HG02852 (cell line): Measurements from ENCODE around the gene RANBP10.

ENCODE experiments used
- ATAC-seq: cut with Tn5 transposase; IDR thresholded peaks from one replicate; pipeline ENCODE4 v1.9.1; 2021; ENCODE audit warnings: mild to moderate bottlenecking, moderate library complexity; ENCODE audit not compliant: unreplicated experiment

Gene RANBP10

DNA sequence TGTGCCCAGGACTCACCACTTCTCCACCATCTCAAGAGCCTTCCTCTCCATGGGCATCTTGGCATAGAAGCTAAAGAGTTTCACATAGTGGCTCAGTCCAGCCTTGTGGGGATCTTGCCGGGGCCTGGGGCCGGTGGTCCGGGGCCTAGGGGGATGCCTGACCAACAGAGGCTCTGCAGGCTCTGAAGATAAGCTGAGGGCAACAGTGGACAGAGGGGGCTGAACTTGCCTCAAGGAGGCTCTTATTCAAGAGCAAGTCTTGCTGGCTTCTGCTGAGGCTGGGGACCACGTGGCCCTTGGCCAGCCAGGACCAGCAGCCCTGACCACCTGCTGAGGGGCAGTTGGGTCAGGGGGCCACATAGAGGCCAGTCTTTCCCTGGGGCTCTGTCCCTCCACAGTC, 22.3 kb upstream of the RANBP10 start:
- ATAC-seq: no peak

DNA sequence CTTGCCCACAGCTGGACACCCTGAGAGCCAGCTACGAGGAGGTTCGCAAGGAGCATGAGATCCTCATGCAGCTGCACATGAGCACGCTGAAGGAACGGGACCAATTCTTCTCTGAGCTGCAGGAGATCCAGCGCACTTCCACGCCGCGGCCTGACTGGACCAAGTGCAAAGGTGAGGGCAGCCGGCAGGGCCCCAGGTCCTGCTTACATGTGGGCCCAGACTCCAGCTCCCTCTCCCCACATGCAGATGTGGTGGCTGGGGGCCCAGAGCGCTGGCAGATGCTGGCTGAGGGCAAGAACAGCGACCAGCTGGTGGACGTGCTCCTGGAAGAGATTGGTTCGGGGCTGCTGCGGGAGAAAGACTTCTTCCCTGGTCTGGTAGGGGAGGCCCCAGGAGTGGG, 19.5 kb upstream of the RANBP10 start:
- ATAC-seq: no peak

DNA sequence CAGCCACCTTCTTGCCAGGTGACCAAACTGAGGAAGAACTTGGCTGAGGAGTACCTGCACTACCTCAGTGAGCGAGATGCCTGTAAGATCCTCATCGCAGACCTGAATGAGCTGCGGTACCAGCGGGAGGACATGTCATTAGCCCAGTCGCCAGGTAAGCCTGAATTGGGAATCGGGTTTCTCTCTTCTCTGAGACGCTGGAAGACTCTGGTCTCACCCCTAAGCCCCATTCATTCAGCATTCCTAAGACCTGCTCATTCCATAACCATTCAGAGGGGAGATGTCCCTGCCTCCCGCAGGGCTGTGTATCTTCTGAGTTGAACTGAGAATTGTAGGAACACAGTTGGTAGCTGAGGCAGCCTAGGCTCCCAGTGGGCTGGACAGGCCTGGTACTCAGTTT, 18.8 kb upstream of the RANBP10 start:
- no peak for ATAC-seq

DNA sequence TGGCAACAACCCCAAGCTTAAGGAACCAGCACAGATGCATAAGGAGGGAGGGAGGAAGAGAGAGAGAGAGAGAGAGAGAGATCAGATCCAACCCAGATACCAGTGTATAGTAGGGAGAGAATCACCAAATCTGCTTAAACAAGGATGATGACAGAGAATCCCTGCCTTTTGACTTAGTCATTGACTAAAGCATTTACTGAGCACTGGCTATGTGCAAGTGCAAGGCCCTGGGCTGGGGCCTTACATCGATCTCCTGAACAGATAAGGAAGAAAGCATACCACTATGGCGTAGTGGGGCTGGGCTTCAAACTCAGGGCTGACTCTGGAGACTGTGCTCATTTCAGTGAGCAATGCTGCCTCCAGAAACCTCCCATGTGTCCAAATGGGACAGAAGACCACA, 16.2 kb upstream of the RANBP10 start:
- ATAC-seq: no peak

DNA sequence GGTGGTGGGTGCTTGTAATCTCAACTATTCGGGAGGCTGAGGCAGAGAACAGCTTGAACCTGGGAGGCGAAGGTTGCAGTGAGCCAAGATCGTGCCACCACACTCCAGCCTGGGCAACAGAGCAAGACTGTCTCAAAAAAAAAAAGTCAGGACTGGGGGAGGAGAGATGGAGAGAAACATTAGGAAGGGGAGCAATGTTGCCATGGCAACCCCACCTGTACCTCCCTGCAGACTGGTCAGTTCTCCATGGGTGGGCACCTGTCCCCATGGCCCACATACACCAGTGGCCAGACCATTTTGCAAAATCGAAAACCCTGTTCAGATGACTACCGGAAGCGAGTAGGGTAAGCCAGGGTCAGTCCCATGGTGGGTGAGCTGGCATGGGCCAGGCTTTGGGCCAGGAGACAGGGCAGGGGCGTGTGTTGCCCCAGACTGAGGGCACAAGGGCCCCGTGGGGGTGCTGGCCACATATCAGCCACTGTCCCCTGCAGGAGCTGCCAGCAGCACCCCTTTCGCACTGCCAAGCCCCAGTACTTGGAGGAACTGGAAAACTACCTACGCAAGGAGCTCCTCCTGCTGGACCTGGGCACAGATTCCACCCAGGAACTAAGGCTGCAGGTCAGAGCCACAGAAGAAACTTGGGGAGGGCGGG, 14.4 kb upstream of the RANBP10 start:
- ATAC-seq: no peak

DNA sequence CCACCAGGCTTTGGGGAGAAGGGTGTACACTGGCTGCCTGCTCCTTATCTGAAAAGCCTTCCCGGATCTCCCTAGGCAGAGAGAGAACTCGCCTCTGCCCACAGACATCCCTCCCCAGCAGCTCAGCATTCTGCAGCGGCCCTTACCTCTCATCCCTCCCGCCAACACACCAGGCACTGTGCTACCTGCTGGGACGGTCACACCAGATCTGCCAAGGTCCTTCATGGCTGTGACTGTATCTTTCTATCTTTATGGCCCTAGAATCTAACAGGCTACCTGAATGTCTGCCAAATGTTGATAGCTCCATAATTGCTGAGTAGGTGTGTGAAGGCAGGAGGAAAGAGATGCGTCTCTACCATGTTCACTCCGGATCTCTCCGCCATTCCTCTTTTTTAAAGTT, 8.2 kb upstream of the RANBP10 start:
- ATAC-seq: no peak

DNA sequence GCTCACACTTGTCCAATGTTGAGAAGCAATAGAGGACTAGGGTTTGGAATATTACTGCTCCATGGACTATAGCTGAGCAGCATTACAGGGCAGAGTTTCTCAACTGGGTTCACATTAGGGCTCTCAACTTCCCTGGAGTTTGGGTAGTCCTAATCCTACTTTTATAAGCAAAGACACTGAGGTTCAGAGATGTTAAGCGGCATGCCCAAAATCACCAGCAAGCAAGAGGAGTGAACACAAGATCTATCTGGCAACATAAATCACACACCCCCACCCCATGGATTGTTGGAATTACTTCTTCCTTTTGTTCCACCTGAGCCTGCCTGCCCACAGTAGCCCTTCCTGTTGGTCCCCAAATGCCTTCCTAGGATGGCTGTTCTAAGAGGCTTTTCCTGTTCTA, 5.5 kb upstream of the RANBP10 start:
- ATAC-seq: no peak

DNA sequence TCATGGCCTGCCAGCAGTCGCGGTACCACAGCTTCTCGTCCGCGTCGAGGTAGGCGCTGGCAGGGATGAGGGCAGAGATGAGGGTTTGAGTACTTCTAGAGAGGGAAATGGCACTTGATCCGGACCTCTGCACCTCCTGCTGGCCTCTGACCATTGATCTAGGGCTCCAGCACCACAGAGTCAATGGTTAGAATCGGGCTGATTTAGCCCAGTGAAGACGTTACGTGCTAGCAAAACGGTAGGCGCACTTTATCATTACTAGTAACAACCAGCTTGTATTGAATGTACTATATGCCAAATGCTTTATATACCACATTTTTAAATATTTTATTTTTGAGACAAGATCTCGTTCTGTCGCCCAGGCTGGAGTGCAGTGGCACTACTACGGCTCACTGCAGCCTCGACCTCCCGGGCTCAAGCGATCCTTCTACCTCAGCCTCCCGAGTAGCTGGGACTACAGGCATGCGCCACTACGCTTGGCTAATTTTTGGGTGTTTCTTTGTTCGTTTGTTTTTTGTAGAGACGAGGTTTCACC, 855 bp upstream of the RANBP10 start:
- ATAC-seq: no peak

DNA sequence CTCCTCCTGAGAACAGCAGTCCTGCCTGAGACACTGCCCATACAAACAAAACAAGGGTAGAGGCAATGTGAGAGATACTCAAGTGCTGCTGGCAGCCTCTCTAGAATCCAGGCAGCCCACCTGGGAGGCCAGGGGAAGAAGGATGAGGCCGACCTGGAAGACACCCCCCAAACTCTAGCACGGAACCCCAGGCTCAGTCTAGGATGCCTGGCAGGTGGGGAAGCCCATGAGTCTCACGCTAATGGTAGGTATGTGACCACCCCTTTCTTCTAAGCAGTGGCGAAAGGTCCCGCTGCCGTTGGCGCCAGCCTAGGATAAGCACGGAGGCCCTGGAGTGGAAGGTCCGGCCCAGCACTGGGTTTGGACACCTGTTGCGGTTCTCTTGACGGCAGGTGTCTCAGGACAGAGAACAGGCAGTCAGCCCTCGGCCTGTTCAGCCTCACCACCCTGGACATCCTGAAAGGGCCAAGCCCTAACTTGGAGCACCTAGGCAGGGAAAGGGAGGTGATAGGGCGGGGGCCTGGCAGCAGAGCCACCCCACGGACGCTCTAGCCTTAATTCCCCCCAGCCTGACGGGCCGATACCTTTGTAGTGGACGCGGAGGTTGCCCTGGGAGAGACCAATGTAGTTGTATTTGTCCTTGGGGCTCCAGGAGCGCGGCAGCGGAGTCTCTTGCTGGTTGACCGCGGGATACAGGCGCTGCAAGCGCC, 487 bp downstream of the RANBP10 start:
- no peak for ATAC-seq

DNA sequence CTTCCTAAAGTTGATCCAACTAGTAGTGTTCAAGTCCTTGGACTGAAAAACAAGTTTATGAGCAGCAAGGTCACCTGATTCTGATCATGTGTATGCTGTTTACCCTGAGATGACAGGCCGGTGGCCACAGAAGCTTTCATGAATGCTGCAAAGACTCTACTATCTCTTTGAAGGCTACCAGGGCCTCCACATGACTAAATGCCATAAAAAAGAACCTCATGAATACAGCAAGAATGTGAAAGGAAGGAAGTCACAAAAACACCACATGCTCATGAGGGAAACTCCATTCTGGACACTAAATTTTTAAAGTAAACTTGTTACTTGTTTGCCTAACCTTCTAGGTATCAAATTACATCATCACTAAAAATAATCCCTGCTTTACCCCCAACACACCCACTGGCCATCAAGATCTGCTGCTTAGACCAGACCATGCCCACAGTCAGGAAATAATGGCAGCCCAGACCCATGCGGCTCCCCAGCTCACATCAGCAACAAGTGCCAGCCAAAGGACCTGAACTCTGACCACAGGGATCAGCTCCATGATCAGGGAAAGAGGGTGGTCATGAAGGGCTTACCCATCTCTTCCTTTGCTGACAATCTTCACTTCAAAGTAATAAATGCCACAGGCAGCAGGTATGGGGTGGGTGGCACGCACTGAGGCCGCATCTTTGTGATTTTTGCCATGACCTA, 1.4 kb downstream of the RANBP10 start:
- ATAC-seq: no peak

DNA sequence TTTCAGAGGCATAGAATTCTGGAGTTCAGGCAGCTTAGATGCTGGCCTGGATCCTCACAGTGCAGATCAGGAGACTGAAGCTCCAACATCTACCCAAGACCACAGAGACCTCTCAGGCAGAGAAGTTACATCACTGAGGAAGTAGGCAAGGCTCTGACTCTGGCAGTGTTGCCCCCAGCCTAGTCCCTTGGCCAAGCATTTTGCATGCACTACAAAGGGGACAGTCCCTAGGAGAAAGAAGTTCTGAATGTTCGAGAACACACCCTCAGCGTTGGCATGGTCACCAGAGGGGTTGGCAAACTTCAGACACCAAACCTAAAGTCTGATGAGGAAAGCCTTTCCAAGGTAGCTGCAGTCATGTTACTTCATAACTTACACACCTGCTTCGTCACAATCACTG, 2.5 kb downstream of the RANBP10 start:
- no peak for ATAC-seq

DNA sequence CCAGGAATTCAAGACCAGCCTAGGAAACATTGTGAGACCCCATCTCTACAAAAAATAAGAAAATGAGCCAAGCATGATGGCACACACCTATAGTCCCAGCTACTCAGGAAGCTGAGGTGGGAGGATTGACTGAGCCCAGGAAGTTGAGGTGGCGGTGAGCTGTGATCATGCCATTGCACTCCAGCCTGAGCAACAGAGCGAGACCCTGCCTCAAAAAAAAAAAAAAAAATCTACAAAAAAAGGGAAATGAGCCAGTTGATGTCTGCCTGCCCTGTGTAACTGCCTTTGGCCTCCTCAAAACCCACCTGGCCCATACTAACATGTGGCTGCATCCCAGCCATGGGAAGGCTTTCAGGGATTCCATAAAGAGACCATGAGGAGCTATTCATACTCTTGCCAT, 4.5 kb downstream of the RANBP10 start:
- ATAC-seq: no peak

DNA sequence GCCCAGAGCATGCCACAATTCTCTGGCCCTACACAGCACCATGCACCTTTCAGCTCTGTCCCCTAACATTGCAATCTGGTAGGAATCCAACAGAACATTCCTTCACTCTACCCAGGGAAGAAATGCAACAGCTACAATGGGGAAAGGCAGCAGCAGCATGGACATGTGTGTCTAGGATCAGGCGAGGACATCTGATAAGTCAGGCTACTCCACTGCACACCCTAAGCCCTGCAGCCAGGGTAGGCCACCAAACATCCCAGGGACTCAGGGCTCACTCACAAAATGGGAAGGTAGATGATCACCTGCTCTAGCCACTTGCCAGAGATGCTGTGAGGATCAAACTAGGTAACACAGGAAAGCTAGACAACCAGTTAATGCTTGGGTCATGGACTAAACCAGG, 5.1 kb downstream of the RANBP10 start:
- ATAC-seq: no peak

DNA sequence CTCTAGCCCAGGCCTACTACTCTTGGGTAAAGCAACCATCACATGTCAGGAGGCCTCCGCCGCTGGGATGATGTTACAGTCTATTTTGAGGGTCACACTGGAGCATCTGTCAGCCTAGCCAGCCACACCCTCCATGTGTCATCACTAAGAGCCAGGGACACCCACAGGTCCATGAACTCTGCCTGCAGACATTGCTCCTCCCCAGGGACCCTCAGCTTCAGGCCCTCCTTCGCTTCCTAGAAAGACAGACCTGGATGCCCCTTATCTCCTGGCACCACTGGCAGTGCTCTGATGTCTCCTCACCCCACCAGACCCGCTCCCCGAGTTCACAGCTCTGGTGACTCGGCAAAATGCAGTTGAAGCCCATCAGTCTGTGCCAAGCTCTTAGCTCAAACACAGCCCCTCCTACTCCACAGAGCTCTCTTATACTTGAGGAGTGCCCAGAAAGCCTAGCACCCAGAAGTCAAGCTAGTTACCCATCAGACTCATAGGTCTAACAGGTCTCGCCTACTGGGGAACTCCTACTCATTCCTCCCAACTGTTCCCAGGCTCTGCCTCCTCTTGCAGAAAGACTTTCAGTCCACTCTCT, 5.9 kb downstream of the RANBP10 start:
- no peak for ATAC-seq

DNA sequence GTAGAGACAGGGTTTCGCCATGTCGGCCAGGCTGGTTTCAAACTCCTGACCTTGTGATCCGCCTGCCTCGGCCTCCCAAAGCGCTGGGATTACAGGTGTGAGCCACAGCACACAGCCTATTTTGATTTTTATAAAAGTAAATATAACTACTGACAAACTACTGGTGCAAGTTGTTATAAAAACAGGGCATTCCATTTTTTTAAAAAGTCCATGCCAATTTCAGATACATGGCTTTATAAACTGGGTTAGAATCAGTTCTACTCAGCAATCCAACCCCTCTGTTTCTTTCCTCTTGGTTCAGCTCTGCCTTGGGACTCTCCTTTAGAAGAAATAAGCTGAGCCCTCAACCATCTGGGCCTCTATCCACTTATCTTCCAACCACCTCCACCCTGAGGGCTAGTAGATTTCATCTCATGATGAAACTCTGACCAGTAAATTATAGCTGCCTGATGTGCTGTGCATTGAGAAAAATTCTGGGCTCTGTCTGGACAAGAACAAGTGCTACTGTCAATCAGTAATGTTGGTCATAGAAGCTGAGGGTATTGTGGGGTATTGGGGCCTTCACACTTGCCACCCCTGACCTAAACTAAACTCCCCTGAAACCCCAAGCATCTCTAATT, 10.2 kb downstream of the RANBP10 start:
- no peak for ATAC-seq

DNA sequence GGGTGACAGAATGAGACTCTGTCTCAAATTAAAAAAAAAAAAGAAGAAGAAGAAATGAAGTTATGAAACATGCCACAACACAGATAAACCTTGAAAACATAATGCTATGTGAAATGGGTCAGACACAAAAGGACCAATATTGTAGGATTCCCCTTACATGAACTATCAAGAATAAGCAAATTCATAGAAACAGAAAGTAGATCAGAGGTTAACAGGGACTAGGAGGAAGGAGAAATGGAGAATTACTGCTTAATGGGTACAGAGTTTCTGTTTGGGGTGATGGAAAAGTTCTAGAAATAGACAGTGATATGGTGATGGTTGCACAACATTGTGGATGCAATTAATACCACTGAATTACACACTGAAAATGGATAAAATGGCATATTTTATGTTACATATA, 16.3 kb downstream of the RANBP10 start:
- ATAC-seq: no peak

DNA sequence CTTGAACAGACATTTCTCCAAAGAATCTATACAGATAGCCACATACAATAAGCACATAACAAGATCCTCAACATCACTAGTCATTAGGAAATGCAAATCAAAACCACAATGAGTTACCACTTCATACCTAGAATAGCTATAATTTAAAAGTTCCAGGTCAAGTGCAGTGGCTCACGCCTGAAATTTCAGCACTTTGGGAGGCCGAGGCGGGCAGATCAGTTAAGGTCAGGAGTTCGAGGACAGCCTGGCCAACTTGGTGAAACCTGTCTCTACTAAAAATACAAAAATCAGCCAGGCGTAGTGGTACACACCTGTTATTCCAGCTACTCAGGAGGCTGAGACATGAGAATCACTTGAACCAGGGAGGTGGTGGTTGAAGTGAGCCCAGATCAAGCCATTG, 19.9 kb downstream of the RANBP10 start:
- no peak for ATAC-seq

DNA sequence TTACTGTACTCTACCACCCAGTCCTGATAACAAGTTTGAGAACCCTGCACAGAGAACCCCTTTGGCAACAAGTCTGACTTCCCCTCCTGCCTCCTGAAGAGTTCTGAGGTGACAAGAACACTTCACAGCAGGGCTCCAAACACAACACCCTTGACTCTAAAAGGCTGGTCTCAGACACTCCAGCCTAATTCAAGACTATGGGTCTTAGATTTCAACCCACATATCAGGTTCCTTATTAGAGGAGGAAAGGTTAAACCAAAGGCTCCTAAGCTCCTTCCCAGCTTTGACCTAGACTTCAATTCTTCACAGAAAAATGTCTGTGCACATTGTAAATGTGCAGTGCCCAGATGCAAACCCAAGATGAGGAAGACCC, 23.0 kb downstream of the RANBP10 start:
- no peak for ATAC-seq

DNA sequence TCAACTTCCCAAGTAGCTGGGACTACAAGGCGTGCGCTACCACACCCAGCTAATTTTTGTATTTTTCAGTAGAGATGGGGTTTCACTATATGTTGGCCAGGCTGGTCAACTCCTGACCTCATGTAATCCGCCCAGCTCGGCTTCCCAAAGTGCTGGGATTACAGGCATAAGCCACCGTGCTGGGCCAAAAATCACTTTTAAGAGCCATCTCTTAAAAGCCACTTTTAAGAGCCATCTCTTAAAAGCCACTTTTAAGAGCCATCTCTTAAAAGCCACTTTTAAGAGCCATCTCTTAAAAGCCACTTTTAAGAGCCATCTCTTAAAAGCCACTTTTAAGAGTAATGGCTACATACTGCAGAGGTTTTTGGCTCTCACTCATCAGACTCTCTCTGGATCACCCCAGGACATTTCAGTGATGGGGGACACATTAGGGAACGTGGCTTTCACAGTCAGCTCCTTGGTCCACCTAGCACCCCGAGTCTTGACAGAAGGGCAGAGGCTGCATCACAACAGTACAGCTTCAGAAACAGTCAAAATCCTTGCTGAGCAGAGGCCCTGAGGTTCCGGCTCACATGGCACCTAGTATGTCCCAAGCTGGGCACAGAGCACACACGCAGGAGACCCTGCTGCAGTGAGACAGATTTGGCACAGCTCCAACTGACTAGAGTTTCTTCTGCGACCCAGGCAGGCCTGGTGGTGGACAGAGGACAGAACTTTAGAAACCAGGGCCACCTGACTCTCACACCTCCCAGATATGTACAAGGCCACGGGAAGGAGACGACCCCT, 23.6 kb downstream of the RANBP10 start:
- no peak for ATAC-seq

DNA sequence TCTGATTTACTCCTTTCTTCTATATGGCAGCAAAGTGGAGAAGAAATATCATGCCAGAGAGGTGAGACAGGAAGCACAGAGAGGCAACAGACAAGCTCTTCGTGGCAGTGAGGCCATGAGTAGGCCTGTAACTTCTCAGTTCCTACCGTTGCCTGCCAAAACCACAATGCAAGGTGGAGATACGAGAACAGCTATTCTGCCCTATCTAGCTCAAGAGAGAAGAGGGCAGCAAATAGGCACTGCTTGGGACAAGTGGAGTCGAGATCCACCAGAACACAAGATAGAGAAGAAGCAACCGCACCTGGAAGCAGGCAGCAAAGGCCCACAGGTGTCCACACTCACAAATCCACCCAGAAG, 24.8 kb downstream of the RANBP10 start:
- ATAC-seq: no peak
